Testis (tissue), 3 donors: ENCODE data around the gene FBLN1. TPM values are rescaled to one million over a fixed set of nuclear protein-coding genes. Genes with fewer than 3 reads are reported as not detected.

Experiments
- DNase-seq: peaks from one replicate; pipeline ENCODE4 v3.0.0-alpha.2; 2019
- H3K27ac ChIP-seq, 2 donors: fragments of 200-600 bp; sonication (generic); one replicate each; pipeline ENCODE4 v1.5.1; 2019
- H3K27me3 ChIP-seq: fragments of 200-600 bp; sonication (generic); one replicate; pipeline ENCODE4 v1.5.1; 2019
- H3K36me3 ChIP-seq: fragments of 200-600 bp; sonication (generic); one replicate; pipeline ENCODE4 v1.5.1; 2017; ENCODE audit warnings: low read depth; ENCODE audit errors: missing control alignments
- H3K4me1 ChIP-seq: fragments of 200-600 bp; sonication (generic); one replicate; pipeline ENCODE4 v1.5.1; 2019
- H3K4me3 ChIP-seq, 2 donors: fragments of 200-600 bp; sonication (generic); one replicate each; pipeline ENCODE4 v1.5.1; 2017 to 2019
- H3K9me3 ChIP-seq: fragments of 200-600 bp; sonication (generic); one replicate; pipeline ENCODE4 v1.5.1; 2017
- CTCF ChIP-seq, 3 experiments: fragments of 450-650 bp in 2 of 3; fragments of 200-600 bp in 1 of 3; sonication (generic) in 1 of 3; IDR thresholded peaks; one replicate each; pipeline ENCODE4 v1.5.1; 2016 to 2019; ENCODE audit warnings: antibody characterized with exemption in 3 of 3, mild to moderate bottlenecking in 2 of 3, moderate library complexity in 1 of 3
- POLR2A ChIP-seq: fragments of 450-650 bp; IDR thresholded peaks from one replicate; pipeline ENCODE4 v1.6.1; 2017; ENCODE audit warnings: antibody characterized with exemption, mild to moderate bottlenecking, moderate library complexity
- WGBS, 2 donors: methylation state at CpG; one replicate each; pipeline ENCODE4 v1.1.5; 2018; 5-methylcytosine and 5-hydroxymethylcytosine counted together
- intact Hi-C: fragments of 100-400 bp; cut with DNase I; formaldehyde crosslinking; loops from one replicate; pipeline ENCODE4 v1.15.1; 2023; ENCODE audit warnings: low total_unique reads
- polyA plus RNA-seq: library from polyadenylated mRNA; stranded (reverse); fragments of 350-450 nt; fragmentation: Illumina TruSeq; extraction: RNeasy Lipid Tissue Mini Kit (QIAGEN cat#74804); gene quantifications from one replicate; pipeline ENCODE4 v1.2.3, GENCODE V29; 2014; ENCODE audit warnings: low read depth, low replicate concordance; ENCODE audit not compliant: insufficient read depth
- total RNA-seq, 2 donors: library from RNA; depleted of rRNA; stranded (reverse); fragments of >200 nt; gene quantifications; one replicate each; pipeline ENCODE4 v1.2.3, GENCODE V29; 2016

FBLN1 gene
- total and polyA plus RNA-seq, 3 donors from 2014 or later: 32.4 to 154 (median 42.2) TPM

GRCh38 chr22:45645150-45645525 is 142.5 kb downstream of the FBLN1 start:
- WGBS, 2 donors: 24 to 34% methylated on average over 8 to 16 of the region's 16 CpGs
- TF ChIP-seq POLR2A: no peak
- no peak for TF ChIP-seq CTCF (IDR thresholded peaks at IDR 0.05)
- intact Hi-C loops: no loop called here
- H3K27me3 ChIP-seq: no peaks in the 10 kb centered on the region
- DNase-seq: no peak
- no peaks in the 10 kb centered on the region for H3K36me3 ChIP-seq
- H3K27ac ChIP-seq: no peak overlapping the region
- H3K9me3 ChIP-seq: no peaks in the 10 kb centered on the region
- no peaks in the 10 kb centered on the region for H3K4me1 ChIP-seq
- H3K4me3 ChIP-seq: peak overlapping the region; percentile 21 to 36

GRCh38 chr22:45645526-45646414 is 143.1 kb downstream of the FBLN1 start:
- 21 to 27% methylated on average over 14 to 52 of the region's 54 CpGs for WGBS, 2 donors
- peak; percentile 80 for DNase-seq
- no peaks in the 10 kb centered on the region for H3K27me3 ChIP-seq
- no peak overlapping the region for H3K27ac ChIP-seq
- no peaks in the 10 kb centered on the region for H3K36me3 ChIP-seq
- no peaks in the 10 kb centered on the region for H3K9me3 ChIP-seq
- H3K4me1 ChIP-seq: no peaks in the 10 kb centered on the region
- H3K4me3 ChIP-seq: peak overlapping the region; percentile 21 to 36
- TF ChIP-seq POLR2A: no peak
- TF ChIP-seq CTCF (IDR thresholded peaks at IDR 0.05): peak; percentile 91 to 93 (median 93)
- intact Hi-C loops: no loop called here

GRCh38 chr22:45647532-45648225 is 145.0 kb downstream of the FBLN1 start:
- no peak overlapping the region for H3K27ac ChIP-seq
- DNase-seq: no peak
- no peaks in the 10 kb centered on the region for H3K36me3 ChIP-seq
- TF ChIP-seq POLR2A (no peak), CTCF (IDR thresholded peaks at IDR 0.05) (no peak)
- H3K9me3 ChIP-seq: no peaks in the 10 kb centered on the region
- no peaks in the 10 kb centered on the region for H3K27me3 ChIP-seq
- H3K4me1 ChIP-seq: no peaks in the 10 kb centered on the region
- H3K4me3 ChIP-seq: no peak overlapping the region
- intact Hi-C loops: no loop called here
- WGBS, 2 donors: 87 to 89% methylated on average over 18 of the region's 18 CpGs

GRCh38 chr22:45648301-45649117 is 145.8 kb downstream of the FBLN1 start:
- H3K9me3 ChIP-seq: no peaks in the 10 kb centered on the region
- 84 to 87% methylated on average over 24 of the region's 24 CpGs for WGBS, 2 donors
- DNase-seq: no peak
- intact Hi-C loops: no loop called here
- H3K27me3 ChIP-seq: no peaks in the 10 kb centered on the region
- H3K27ac ChIP-seq: no peak overlapping the region
- no peak for TF ChIP-seq CTCF (IDR thresholded peaks at IDR 0.05)
- TF ChIP-seq POLR2A: no peak
- H3K36me3 ChIP-seq: no peaks in the 10 kb centered on the region
- H3K4me1 ChIP-seq: no peaks in the 10 kb centered on the region
- H3K4me3 ChIP-seq: no peak overlapping the region
